CD14-positive monocyte (primary cell): ENCODE results near the gene EXOC6B. TPM values are rescaled to one million over a fixed set of nuclear protein-coding genes. Genes with fewer than 3 reads are reported as not detected.
"Not testable (repeated sequence)": the region's sequence is repeated elsewhere in the genome, so short reads cannot be mapped to it uniquely, and the experiment has no call there.

Experiments used
- DNase-seq, 3 donors: peaks; one replicate each; pipeline ENCODE4 v3.0.0-alpha.2; 2011 to 2022
- H2AFZ ChIP-seq: 2 replicates; pipeline ENCODE4 v1.6.0; 2012; ENCODE audit warnings: mild to moderate bottlenecking, low read depth, low read length, inconsistent platforms; ENCODE audit not compliant: insufficient read depth, poor library complexity, severe bottlenecking
- H3K27ac ChIP-seq, 2 donors: 1 replicate in 1 of 2; 2 replicates in 1 of 2; pipeline ENCODE4 v1.5.1; 2012 to 2013; ENCODE audit warnings: low read length in 2 of 2, control low read depth in 1 of 2, inconsistent platforms in 1 of 2, low read depth in 1 of 2, mild to moderate bottlenecking in 1 of 2
- H3K27me3 ChIP-seq, 2 donors: one replicate each; pipeline versions ENCODE4 v1.6.0 to v1.6.1; 2011 to 2013; ENCODE audit warnings: low read length in 2 of 2; ENCODE audit not compliant: control insufficient read depth in 2 of 2, insufficient read depth in 2 of 2
- H3K36me3 ChIP-seq, 2 donors: replicated peaks in 1 of 2; 1 replicate in 1 of 2; 2 replicates in 1 of 2; pipeline versions ENCODE4 v1.5.1 to v1.6.1; 2012 to 2013; ENCODE audit warnings: low read length in 2 of 2, control low read depth in 1 of 2, inconsistent platforms in 1 of 2, mild to moderate bottlenecking in 1 of 2; ENCODE audit not compliant: insufficient read depth in 2 of 2, control insufficient read depth in 1 of 2
- H3K4me1 ChIP-seq, 2 donors: 1 replicate in 1 of 2; 2 replicates in 1 of 2; pipeline versions ENCODE4 v1.5.1 to v1.6.1; 2012 to 2013; ENCODE audit warnings: low read length in 2 of 2, control low read depth in 1 of 2, inconsistent platforms in 1 of 2, mild to moderate bottlenecking in 1 of 2, moderate library complexity in 1 of 2; ENCODE audit not compliant: insufficient read depth in 2 of 2, control insufficient read depth in 1 of 2
- H3K4me2 ChIP-seq: replicated peaks from 2 replicates; pipeline ENCODE3; 2012; ENCODE audit warnings: low read length, moderate library complexity, mild to moderate bottlenecking; ENCODE audit not compliant: poor library complexity, severe bottlenecking; ENCODE audit errors: extremely low read depth
- H3K4me3 ChIP-seq, 3 experiments: fragments of 200-600 bp in 1 of 3; sonication (generic) in 1 of 3; replicated peaks in 1 of 3; 1 replicate in 2 of 3; 2 replicates in 1 of 3; pipeline ENCODE4 v1.5.1; 2011 to 2013; ENCODE audit warnings: low read length in 3 of 3, mild to moderate bottlenecking in 3 of 3, control low read depth in 2 of 3, low read depth in 2 of 3, inconsistent platforms in 1 of 3, moderate library complexity in 1 of 3
- H3K79me2 ChIP-seq: 2 replicates; pipeline ENCODE4 v1.6.0; 2012; ENCODE audit warnings: mild to moderate bottlenecking, control low read depth, inconsistent platforms, low read length, moderate library complexity; ENCODE audit not compliant: insufficient read depth
- H3K9ac ChIP-seq: 2 replicates; pipeline ENCODE4 v1.6.0; 2017; ENCODE audit warnings: low read length, mild to moderate bottlenecking; ENCODE audit not compliant: insufficient read depth, poor library complexity, severe bottlenecking
- H3K9me3 ChIP-seq, 2 donors: replicated peaks in 1 of 2; 1 replicate in 1 of 2; 2 replicates in 1 of 2; pipeline versions ENCODE4 v1.5.1 to v1.6.1; 2012 to 2013; ENCODE audit warnings: low read length in 2 of 2, control low read depth in 1 of 2; ENCODE audit not compliant: control insufficient read depth in 1 of 2, insufficient read depth in 1 of 2
- H4K20me1 ChIP-seq: 2 replicates; pipeline ENCODE4 v1.6.0; 2012; ENCODE audit warnings: mild to moderate bottlenecking, low read length, control low read depth, moderate library complexity; ENCODE audit not compliant: insufficient read depth
- H3K27ac Mint-ChIP-seq, 7 donors: one replicate each; pipeline ENCODE4 v1.8.0; 2020; ENCODE audit warnings: mild to moderate bottlenecking in 7 of 7, mixed read lengths in 7 of 7, moderate library complexity in 6 of 7, inconsistent platforms in 2 of 7
- H3K27me3 Mint-ChIP-seq, 3 donors: one replicate each; pipeline ENCODE4 v1.8.0; 2021 to 2022; ENCODE audit warnings: low read depth in 3 of 3, mild to moderate bottlenecking in 3 of 3, mixed read lengths in 3 of 3, moderate library complexity in 3 of 3, inconsistent platforms in 1 of 3
- H3K36me3 Mint-ChIP-seq, 2 donors: one replicate each; pipeline ENCODE4 v1.8.0; 2020; ENCODE audit warnings: mixed read lengths in 2 of 2, inconsistent platforms in 1 of 2, mild to moderate bottlenecking in 1 of 2
- H3K4me1 Mint-ChIP-seq: one replicate; pipeline ENCODE4 v1.8.0; 2020; ENCODE audit warnings: mild to moderate bottlenecking, mixed read lengths
- H3K4me3 Mint-ChIP-seq, 2 donors: one replicate each; pipeline ENCODE4 v1.8.0; 2020; ENCODE audit warnings: mild to moderate bottlenecking in 2 of 2, mixed read lengths in 2 of 2, moderate library complexity in 1 of 2
- H3K9me3 Mint-ChIP-seq, 7 donors: one replicate each; pipeline ENCODE4 v1.8.0; 2020 to 2022; ENCODE audit warnings: mixed read lengths in 7 of 7, mild to moderate bottlenecking in 6 of 7, moderate library complexity in 6 of 7, inconsistent platforms in 2 of 7
- WGBS: methylation state at CpG from one replicate; pipeline ENCODE4 v1.1.5; 2013; ENCODE audit warnings: missing lambda C conversion rate; ENCODE audit not compliant: insufficient coverage; 5-methylcytosine and 5-hydroxymethylcytosine counted together
- intact Hi-C, 2 donors: fragments of 100-400 bp; cut with micrococcal nuclease; formaldehyde crosslinking; loops; one replicate each; pipeline versions ENCODE4 v1.15.0 to v1.15.1; 2023
- polyA plus RNA-seq, 3 donors: library from polyadenylated mRNA; depleted of rRNA in 1 of 3; unstranded in 2 of 3; stranded (reverse) in 1 of 3; fragments of 300-500 nt in 2 of 3; fragments of >200 nt in 1 of 3; fragmentation: Illumina TruSeq in 2 of 3; gene quantifications; 1 replicate in 2 of 3; 2 replicates in 1 of 3; pipeline ENCODE4 v1.2.3, GENCODE V29; 2012 to 2021
- TF ChIP-seq, protein P1 (sequence below): fragments of 200-600 bp; IDR thresholded peaks from one replicate; pipeline ENCODE4 v1.8.0; 2022; ENCODE audit warnings: antibody characterized with exemption, mild to moderate bottlenecking

EXOC6B gene
- polyA plus RNA-seq, 3 donors = 1.8 to 2.8 (median 2.1) TPM

DNA sequence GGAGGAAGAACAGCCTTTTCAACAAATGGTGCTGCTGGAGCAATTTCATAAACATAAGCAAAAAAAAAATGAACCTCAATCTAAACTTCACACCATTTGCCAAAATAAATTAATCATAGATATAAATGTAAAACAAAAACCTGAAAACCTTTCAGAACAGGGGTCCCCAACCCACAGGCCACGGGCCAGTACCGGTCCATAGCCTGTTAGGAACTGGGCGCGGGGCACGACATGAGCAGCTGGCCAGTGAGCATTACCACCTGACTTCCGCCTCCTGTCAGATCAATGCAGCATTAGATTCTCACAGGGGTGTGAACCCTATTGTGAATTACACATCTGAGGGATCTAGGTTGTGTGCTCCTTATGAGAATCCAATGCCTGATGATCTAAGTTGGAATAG is 176.0 kb downstream of the EXOC6B start:
- WGBS = 97% methylated on average over 6 of the region's 6 CpGs
- DNase-seq = no peak
- no peaks in the 10 kb centered on the region for H3K36me3 Mint-ChIP-seq
- H3K27ac ChIP-seq = no peak overlapping the region
- H3K4me3 Mint-ChIP-seq = no peak overlapping the region
- no peak overlapping the region for H2AFZ ChIP-seq
- H3K4me3 ChIP-seq = no peak overlapping the region
- peaks cover 0 to 18% (median 9%) of the 10 kb centered on the region in 7 donors for H3K9me3 Mint-ChIP-seq
- no peaks in the 10 kb centered on the region for H3K79me2 ChIP-seq
- no peaks in the 10 kb centered on the region for H3K27me3 ChIP-seq
- no peaks in the 10 kb centered on the region for H3K9me3 ChIP-seq
- H3K9ac ChIP-seq = no peak overlapping the region
- H3K4me1 ChIP-seq = no peaks in the 10 kb centered on the region
- intact Hi-C loops = no loop called here
- no peaks in the 10 kb centered on the region for H3K36me3 ChIP-seq
- TF ChIP-seq, protein P1, sequence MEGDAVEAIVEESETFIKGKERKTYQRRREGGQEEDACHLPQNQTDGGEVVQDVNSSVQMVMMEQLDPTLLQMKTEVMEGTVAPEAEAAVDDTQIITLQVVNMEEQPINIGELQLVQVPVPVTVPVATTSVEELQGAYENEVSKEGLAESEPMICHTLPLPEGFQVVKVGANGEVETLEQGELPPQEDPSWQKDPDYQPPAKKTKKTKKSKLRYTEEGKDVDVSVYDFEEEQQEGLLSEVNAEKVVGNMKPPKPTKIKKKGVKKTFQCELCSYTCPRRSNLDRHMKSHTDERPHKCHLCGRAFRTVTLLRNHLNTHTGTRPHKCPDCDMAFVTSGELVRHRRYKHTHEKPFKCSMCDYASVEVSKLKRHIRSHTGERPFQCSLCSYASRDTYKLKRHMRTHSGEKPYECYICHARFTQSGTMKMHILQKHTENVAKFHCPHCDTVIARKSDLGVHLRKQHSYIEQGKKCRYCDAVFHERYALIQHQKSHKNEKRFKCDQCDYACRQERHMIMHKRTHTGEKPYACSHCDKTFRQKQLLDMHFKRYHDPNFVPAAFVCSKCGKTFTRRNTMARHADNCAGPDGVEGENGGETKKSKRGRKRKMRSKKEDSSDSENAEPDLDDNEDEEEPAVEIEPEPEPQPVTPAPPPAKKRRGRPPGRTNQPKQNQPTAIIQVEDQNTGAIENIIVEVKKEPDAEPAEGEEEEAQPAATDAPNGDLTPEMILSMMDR = no peak
- H3K4me2 ChIP-seq = no peak overlapping the region
- no peak overlapping the region for H3K27ac Mint-ChIP-seq
- no peaks in the 10 kb centered on the region for H3K4me1 Mint-ChIP-seq
- peaks cover 0 to 2% (median 0%) of the 10 kb centered on the region in 3 donors for H3K27me3 Mint-ChIP-seq
- H4K20me1 ChIP-seq = no peaks in the 10 kb centered on the region

DNA sequence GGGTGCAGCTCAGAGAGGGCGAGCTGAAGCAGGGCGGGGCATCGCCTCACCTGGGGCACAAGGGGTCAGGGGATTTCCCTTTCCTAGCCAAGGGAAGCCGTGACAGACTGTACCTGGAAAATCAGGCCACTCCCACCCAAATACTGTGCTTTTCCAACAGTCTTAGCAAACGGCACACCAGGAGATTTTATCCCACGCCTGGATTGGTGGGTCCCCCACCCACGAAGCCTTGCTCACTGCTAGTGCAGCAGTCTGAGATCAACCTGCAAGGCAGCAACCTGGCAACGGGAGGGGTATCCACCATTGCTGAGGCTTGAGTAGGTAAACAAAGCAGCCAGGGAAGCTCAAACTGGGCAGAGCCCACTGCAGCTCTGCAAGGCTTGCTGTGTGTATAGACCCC is 184.6 kb downstream of the EXOC6B start:
- 88% methylated on average over 8 of the region's 8 CpGs for WGBS
- H3K9ac ChIP-seq, H3K27me3 Mint-ChIP-seq, H3K4me3 ChIP-seq, H2AFZ ChIP-seq, H3K4me1 Mint-ChIP-seq, DNase-seq, H3K36me3 ChIP-seq, H3K27me3 ChIP-seq, H3K79me2 ChIP-seq, H3K4me1 ChIP-seq, H4K20me1 ChIP-seq, H3K36me3 Mint-ChIP-seq, H3K27ac Mint-ChIP-seq, H3K4me3 Mint-ChIP-seq, H3K27ac ChIP-seq, intact Hi-C loops, H3K4me2 ChIP-seq: not testable (repeated sequence)
- H3K9me3 ChIP-seq = peaks cover 4 to 18% of the 10 kb centered on the region in 2 donors
- H3K9me3 Mint-ChIP-seq = peaks cover 14 to 24% (median 19%) of the 10 kb centered on the region in 7 donors
